SKM-1 (cell line): Measurements from ENCODE around the gene SH3RF3.
A peak's percentile ranks its signal among the peaks of the same experiment; 100 is the strongest.

ENCODE experiments used
- DNase-seq: peaks from one replicate; lab custom pipeline; 2025; ENCODE audit not compliant: unreplicated experiment; lab: John Stamatoyannopoulos, UW

Gene SH3RF3

DNA sequence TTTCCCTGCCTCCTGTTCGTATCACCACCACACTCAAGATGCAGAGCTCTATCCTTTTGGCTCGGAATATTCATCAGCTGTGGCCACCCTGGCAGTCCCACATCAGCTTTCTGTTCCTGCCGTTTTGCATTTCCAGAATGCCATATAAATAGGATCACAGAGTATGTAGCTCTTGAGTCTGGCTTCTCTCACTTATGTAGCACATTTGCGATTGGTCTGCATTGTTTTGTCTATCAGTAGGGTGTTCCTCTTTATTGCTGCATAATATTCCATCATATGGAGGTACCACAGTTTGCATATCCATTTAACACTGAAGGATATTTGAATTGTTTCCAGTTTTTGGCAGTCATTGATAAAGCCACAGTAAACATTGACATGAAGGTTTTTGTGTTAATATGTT, 104.6 kb downstream of the SH3RF3 start:
- DNase-seq: no peak

DNA sequence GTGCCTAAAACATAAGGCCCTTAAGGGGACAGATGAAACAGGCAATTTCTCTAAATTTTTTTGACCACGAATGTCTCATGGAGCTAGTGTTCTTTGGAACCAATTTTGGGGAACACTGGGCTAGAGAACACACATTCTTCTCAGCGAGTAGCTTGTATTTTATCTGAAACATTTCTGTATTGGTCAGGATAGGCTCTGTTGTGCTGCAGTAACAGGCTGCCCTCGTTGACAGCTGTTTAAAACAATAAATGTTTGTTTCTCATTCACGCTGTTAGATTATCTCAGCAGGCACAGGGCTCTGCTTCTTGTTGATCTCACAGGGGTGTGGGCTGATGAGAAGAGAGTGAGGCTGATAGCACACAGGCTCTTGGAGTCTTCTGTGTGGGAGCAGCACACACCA, 105.3 kb downstream of the SH3RF3 start:
- no peak for DNase-seq

DNA sequence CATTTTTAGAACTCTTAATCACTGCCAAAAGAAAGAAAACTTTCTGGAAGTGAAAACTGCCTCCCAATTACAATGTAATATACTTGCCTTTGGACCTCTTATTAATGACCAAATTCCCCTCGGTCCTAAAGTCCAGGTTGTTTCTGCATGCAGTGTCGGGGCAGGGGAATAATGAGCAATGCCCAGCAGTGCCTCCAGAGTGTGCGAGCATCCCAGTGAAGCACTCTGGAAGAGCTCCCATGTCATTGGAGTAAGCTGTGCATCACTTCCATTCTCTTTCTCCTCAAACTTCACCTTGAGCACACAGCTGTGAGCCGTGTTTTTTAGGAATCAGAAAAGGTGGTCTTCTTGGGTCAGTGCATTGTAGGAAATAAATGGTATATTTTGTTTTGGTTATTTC, 107.1 kb downstream of the SH3RF3 start:
- no peak for DNase-seq

DNA sequence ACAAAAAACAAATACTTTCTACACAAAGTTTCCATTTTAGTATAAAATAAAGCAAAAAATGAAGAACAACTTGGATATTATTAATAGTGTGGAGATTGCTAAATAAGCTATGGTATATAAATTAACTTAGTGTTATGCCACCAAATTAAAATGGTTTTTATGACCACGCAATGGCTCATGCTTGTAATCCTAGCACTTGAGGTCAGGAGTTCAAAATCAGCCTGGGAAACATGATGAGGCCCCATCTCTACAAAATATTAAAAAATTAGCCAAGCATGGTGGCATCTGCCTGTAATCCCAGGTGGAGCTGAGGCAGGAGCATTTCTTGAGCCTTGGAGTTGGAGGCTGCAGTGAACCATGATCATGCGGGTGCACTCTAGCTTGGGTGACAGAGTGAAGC, 108.8 kb downstream of the SH3RF3 start:
- no peak for DNase-seq

DNA sequence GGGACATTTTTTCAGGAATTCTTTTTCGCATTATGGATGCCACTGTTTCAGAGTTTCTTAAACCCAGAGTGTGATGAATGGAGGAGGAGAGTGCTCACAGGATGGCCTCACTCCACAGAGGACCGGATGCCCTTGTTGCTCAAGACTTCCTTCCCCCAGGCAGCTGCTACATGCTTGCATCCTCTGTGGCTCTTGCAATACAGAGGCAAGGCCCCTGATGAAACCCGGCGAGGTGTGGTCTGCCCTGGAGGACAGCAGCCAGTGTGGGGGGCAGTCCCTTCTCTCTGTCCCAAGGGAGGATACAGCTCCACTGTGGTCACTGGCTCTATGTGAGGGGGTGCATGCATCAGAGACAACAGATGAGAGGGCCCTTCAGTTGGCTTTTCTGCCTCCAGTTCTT, 109.6 kb downstream of the SH3RF3 start:
- peak; percentile 96 for DNase-seq

DNA sequence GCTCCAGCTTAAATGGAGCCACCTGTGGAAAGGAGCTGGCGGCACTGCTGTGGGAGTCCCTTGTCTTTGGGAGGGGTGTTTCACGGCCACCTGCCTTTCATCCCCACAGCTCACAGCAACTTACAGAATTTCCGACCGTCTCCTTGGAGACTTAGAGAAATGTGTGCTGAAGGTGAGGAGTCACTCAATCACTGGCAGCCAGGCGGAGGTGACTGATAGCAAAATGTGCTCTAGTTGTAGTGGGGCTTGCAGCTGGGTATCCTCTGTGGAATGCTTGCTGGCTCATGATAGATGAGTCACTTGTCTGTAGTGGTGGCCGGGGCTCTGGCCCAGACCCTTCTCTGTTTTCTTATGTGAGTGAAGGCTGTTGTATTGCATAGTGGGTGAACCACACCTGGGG, 110.7 kb downstream of the SH3RF3 start:
- no peak for DNase-seq

DNA sequence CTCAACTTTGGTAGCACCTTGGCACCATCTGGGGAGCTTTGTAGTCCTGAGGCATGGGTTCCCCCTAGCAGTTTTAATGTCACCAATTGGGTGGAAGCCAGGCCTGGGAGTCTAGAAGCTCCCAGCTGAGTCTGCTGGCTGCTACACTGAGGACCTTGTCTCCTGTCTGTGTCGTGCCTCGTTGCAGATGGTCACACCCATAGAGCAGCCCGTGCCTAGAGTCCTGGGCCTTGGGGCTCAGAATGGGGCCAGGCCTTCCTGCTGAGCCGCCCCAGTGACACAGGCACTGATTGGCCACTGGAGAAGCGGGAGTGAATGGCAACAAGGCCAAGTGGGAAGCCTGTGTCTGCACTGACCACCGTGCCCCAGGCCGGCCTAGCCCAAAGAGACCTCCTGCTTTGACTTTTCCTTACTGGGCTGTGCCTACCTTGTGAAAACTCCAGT, 113.2 kb downstream of the SH3RF3 start:
- DNase-seq: no peak

DNA sequence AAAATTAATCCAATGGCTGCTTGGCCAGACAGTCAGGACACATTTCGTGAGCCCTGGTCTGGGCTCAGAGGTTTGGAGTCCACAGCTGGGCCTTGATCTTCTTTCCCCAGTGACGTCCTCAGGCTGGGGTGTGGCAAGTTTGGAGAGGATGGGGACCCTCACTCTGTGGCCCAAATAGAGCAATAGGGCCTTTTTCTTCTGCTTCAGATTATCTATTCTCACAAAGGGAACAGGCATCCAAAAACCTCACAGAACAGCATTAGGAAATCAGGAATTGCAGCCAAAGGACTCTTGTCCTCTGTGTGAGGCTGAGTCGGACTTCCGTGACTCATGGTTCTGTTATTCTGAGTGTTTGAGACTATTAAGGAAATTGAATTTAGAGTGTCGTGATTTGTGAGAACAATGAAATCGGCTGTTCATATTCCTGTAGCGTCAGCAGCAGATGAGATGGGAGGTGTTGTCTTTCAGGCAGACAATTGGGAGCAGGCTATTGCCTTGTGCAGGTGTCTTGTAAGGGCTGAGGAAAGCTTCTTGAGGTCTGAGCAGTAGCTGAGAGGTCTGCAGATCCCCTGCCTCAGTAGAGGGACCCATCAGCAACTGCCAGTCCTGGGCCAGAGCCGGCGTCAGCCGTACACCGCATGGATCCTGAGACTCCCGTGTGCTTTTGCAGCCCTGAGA, 113.8 kb downstream of the SH3RF3 start:
- DNase-seq: no peak

DNA sequence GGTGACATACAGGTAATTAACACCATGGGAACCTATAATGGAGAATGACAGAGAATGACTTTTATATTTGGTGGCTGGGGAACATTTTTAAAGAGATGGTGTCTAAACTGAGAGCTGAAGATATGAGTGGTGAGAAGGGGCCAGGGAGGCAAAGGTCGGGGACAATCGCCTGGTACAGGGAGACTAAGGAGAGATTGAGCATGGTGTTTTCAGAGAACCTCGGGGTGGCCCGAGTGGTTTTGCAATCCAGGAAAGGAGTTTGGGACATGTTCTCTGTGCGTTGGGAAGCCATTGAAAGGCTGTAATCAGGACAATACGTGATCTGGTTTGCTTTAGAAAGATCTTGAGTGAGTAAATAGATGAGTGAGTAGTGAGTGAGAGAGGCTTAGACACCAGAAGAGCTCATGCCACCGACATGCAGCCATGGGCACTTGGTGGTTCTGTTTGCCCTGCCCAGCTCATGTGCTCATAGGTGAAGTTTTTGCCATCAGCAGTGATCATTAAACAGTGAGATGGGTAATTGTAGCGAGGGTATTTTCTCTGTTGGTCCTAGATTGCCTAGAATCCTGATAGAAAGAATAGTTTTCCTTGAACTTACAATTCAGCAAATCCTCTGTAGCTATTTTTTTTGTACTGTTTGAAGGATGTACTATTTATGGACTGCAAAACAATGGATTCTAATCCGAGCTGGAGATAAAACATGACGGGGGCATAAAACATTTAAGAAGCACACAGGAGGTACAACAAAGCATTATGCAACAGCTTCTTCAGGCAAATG, 114.7 kb downstream of the SH3RF3 start:
- DNase-seq: no peak

DNA sequence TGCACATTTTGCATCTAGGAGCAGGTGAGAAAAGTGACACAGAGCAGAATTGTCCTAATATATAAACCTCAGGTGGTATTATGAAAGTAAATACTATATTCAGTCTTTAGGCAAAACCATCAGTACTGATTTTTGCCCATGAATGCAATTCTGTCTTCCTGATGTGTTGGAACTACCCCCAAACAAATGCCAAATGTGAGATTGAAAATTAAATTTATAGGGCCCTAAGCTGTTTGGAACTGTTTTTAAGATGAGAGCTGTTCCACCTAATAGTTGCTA, 115.2 kb downstream of the SH3RF3 start:
- DNase-seq: no peak

DNA sequence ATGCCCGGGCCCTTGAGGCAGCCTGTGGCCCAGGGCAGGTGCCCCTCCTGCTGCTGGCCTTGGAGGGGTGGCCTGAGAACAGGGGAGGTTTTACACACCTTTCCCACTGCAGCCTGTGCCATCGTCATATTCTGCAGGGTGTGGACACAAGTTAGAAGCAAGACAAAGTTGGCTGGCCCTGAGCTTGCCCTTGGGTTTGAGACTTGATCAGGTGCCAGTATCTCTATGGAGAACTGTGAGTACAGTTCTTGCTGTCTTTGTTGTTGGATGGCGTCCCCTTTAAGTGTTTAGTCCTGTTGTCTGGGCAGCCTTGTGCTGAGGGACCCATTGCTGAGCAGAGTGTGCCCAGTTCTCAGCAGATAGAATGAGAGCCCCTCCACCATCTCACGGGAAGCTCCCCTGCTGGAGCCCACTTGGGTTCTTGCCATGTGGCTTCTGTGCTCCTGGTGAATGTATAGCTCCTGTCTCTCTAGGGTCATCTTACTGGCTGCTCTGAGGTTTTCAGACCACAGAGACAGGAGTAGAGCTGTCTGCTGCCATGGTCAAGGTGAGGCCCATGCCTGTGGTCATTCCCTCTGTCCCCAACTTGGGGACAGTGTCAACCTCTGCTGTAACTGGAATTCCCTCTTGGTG, 115.9 kb downstream of the SH3RF3 start:
- no peak for DNase-seq

DNA sequence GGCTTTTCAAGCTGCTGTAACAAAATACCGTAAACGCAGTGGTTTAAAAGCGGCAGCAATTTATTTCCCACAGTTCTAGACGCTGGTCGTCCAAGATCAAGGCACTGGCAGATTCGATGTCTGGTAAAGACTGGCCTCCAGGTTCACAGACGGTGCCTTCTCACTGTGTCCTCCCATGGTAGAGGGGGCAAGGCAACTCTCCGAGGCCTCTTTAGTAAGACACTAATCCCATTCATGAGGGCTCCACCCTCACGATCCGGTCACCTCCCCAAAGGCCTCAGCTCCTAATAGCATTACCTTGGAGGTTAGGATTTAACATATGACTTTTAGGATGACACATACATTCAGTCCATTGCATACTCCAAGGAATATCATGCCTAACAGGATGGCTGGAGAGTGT, 117.2 kb downstream of the SH3RF3 start:
- no peak for DNase-seq

DNA sequence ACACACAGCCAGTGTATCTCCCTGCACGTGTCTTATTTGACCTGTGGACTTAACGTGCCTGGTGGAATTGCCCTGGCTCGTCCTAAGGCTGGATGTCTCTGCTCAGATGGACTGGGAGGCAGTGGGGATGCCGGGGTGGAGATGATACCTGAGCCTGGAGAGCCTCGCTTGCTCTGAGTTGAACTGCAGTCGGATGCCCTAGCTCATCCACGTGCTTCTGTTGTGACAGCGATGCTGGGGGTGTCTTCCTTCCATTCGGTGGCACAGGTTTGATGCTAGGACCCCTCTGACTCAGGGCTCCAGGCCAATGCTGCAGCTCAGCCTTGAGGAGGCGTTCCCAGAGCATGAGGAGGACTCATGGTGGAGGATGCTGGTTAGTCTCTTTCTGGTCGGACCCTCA, 117.6 kb downstream of the SH3RF3 start:
- DNase-seq: no peak

DNA sequence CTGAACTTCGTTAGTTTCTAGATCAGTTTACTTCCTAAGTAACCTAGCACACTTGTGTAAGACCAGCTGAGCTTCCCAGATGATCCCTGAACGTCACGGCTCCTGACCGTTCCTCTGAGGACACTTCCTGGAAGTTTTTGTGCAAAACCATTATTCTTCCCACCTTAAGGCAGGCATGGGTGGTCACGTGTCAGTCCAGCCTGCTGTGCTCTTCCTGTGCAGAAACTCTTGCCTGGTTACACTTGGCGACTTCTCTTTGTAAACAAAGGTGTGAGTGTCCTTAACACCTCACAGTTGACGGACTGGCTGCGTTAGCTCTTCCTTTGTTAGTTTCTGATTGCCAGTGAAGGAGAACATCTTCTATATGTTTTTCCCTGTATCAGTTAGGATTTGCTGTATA, 118.3 kb downstream of the SH3RF3 start:
- no peak for DNase-seq

DNA sequence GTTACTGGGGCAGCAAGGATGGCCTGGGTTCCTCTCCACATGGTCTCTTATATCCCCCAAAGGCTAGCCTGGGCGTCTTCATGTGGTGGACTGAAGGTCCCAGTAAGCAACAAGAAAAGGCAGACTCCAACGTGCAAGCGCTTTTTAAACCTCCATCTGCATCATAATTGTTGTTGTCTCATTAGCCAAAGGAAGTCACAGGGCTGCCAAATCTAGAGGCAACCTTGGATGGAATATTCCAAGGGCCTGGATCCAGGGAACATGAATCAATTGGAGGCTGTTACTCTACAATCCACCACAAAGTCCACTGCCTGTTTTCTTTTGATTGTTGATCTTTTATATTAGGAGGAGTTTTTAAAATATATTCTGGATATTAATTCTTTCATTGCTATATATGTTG, 118.8 kb downstream of the SH3RF3 start:
- DNase-seq: no peak

DNA sequence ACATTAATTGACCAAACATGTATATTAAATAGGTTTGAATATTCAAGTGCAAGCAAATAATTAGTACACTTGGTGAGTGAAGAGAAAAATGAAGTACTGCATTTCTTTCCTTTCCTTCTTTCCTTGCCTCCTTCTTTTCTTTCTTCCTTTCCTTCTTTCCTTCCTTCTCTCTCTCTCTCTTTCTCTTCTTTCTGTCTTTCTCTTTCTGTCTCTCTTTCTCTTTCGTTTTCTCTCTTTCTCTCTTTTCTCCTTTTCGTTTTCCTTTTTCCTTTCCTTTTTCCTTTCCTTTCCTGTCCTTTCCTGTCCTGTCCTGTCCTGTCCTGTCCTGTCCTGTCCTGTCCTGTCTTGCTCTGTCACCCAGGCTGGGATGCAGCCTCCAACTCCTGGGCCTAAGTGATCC, 119.6 kb downstream of the SH3RF3 start:
- no peak for DNase-seq

DNA sequence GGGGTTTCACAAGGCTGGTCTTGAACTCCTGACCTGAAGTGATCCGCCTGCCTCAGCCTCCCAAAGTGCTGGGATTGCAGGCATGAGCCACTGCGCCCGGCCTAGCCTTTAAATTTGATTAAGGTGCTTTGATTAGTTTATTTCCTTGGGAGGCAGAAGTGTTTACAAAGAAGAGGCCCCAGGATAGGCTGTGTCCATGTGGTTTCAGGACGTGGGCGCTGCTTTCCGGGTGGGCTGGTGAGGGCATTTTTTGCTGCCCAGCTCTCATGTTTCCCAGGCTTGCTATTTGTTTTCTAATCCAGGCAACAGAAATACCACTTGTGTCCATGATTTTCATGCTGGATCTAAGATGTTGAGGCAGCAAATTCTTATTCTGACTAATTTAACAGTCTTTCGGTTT, 124.2 kb downstream of the SH3RF3 start:
- no peak for DNase-seq

DNA sequence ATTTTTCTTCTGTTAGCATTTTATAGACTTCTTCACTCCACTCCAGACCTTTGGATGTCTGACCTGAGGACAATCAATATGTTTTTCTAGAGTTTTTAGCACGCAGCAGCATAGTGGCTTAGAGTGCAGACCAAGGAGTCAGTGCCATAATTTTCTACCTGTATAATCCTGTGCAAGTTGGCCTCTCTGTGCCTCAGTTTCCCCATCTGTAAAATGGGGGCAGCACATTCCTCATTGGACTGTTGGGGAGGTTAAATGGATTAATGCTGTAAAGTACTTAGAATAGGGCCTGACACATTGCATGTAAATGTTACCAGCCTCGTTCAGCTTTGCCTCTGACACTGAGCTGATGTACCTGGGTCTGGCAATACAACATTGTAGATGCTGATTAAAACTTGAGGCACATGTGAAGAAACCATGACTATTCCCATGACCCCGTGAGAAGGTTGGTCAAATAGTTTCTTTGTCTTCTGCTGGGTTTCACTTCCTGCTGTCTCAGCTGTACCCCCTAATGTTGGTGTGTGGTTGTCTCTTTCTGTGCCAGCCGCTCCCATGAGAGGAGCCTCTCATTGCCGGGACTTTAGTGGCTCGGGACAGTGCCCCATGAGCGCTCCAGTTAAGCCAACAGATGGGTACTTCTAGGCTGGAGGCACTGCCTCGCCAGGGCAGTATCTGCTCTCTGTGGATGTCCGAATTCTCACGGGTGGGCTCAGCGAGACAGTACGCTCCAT, 125.3 kb downstream of the SH3RF3 start:
- DNase-seq: no peak

DNA sequence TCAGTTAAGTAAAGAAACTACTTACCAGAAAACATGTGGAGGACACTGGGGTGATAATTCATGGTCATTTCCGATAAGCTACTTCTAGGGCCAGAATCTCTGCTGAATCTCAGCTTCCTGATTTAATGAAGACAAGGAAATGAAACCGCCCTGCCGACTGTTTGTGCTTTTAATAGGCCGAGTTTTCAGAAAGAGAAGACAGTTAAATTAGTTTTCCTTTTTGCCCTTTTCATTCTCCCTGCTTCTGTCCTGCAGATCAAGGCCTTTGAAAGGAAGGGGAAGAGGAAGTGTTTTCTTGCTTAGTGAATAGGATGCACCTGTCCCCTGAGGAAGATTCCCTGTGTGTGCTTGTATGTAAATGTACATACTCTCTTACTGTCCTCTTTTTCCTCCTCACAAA, 126.6 kb downstream of the SH3RF3 start:
- no peak for DNase-seq

DNA sequence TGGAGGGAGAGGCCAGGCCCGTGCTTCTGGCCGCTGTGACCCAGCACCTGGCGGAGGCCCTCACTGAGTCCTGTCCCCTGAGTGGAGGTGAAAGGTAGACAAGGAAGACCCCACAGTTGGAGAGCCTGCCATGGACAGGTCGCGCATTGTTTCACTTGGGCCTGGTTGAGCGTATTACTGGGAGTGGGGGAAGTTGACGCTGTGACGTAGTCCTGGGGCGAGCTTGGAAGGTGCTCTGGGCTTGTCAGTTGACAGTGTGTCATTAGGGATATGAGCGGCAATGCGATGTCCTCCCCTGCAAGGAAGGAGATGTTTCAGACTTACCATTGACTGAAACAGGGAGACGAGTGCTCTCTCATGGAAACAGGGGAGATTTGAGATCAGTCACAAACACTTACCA, 127.1 kb downstream of the SH3RF3 start:
- DNase-seq: no peak

DNA sequence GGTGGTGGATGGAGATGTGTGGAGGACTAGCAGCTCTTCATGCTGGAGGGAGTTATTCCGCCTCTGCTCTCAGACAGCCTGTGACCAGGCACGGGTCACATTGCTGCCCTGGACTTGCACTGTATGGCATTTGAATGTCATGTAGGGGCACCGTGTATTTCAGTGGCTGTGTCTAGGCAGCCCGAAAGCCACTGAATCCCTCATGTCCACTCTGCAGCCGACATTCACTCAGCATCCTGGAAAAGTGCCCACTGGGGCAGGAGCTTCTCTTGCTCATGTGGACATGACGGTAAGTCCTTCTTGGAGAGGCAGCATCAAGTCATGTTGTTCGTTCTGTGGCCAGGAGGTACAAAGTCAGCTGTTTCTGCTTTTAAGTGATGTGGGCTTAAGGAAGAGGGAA, 127.9 kb downstream of the SH3RF3 start:
- no peak for DNase-seq

DNA sequence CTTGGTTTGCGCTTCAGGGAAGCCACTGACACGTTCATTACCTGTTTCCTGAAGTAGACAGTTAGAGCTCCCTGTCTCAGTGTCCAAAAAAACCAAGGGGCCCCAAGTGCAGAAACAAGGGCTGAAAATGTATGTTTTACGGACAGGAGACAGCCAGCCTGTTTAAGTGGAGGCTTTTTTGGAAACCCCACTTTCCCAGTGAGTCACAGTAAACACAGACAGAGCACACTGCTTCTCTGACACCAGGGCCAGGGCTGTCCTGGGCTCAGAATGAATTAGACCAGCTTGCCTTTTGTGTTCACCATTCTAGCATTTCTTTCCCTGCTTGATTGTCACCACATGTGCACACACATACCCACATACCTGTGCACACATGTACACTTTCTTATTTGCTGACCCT, 128.6 kb downstream of the SH3RF3 start:
- no peak for DNase-seq
